HG03432 (cell line): ENCODE results near the gene ZFP30.
"Not testable (repeated sequence)": the region's sequence is repeated elsewhere in the genome, so short reads cannot be mapped to it uniquely, and the experiment has no call there.

Source experiments
- ATAC-seq: cut with Tn5 transposase; IDR thresholded peaks from one replicate; pipeline ENCODE4 v1.9.1; 2021; ENCODE audit warnings: mild to moderate bottlenecking, moderate library complexity; ENCODE audit not compliant: unreplicated experiment

ZFP30 gene

DNA sequence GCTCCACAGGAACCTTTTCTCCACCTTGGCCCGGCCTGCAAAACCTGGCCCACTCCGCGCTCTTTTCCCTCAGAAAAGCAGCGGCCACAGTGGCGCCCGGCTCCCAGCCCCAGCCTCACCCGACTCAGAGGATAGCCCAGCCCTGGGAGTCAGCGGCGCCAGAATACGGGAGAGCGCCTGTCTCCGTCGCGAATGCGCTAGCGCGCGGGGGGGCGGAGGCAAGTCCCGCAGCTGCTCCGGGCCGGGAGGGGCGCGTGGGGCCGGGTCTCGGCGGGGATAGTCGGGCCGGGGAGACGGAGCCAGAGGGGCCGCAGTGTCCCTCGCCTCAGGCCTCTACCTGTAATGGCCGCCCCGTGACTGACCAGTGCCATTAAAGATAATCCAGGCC is at the start of gene ZFP30:
ZFP30 (minus strand) TSS at position 165 of the 388 bp plus-strand sequence. CDS start 7,643 bp downstream, outside the sequence.
- peak; percentile 56 for ATAC-seq

DNA sequence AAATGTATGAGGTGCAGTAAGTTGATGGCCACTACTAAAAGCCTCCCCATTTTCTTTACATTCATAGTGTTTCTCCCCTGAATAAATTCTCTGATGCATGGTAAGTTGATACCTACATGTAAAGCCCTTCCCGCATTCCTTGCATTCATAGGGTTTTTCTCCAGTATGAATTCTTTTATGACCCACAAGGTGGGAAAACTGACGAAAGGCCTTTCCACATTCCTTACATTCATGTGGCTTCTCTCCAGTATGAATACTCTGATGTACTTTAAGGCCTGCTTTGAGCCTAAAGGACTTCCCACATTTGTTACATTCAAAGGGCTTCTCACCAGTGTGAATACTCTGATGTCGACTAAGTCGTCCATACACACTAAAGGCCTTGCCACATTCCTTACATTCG is 43.8 kb upstream of the ZFP30 start:
- ATAC-seq: no peak

DNA sequence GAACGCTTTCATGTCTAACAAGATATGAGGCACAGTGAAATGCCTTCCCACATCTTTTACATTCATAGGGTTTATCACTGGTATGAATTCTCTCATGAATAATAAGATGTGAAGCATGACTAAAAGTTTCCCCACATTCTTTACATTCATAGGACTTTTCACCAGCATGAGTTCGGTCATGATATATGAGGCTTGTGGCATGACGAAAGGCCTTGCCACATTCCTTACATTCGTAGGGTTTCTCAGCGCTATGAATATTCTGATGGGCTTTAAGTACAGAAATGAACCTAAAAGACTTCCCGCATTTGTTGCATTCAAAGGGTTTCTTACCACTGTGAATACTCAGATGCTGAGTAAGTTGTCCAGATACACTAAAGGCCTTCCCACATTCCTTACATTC is 43.0 kb upstream of the ZFP30 start:
- ATAC-seq: no peak

GRCh38 chr19:37695144-37695899 is 40.1 kb upstream of the ZFP30 start:
- no peak for ATAC-seq

- ATAC-seq: no peak
Observed at GRCh38 chr19:37692956-37693620, 37.8 kb upstream of the ZFP30 start.

GRCh38 chr19:37691881-37692504 is 36.7 kb upstream of the ZFP30 start:
- ATAC-seq: no peak

- ATAC-seq: no peak
Observed at GRCh38 chr19:37683520-37683919, 28.3 kb upstream of the ZFP30 start.

- no peak for ATAC-seq
Observed at GRCh38 chr19:37669450-37669914, 14.2 kb upstream of the ZFP30 start.

- ATAC-seq: not testable (repeated sequence)
Observed at GRCh38 chr19:37657157-37657556, 1.9 kb upstream of the ZFP30 start.

GRCh38 chr19:37655689-37656371 is 565 bp upstream of the ZFP30 start:
- ATAC-seq: peak; percentile 67

GRCh38 chr19:37654629-37655300 is 500 bp downstream of the ZFP30 start:
- peak; percentile 53 for ATAC-seq

DNA sequence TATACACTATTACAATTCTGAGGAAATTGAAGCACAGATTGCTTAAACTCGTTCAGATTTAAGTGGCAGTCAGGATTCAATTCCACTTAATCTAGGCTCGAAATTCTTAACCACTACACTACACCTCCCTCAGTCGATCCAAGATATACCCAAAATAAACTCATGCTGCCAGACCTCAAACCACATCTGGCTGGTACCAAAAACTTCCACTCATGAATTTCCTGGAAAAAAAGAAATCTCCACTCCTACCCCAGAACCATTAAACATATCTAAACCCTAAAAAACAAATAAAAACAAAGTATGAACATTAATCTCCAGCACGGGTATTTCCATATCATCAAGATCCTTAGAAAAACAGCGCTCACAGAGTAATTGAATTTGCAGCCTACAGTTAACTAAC is 1.1 kb downstream of the ZFP30 start:
- ATAC-seq: no peak

DNA sequence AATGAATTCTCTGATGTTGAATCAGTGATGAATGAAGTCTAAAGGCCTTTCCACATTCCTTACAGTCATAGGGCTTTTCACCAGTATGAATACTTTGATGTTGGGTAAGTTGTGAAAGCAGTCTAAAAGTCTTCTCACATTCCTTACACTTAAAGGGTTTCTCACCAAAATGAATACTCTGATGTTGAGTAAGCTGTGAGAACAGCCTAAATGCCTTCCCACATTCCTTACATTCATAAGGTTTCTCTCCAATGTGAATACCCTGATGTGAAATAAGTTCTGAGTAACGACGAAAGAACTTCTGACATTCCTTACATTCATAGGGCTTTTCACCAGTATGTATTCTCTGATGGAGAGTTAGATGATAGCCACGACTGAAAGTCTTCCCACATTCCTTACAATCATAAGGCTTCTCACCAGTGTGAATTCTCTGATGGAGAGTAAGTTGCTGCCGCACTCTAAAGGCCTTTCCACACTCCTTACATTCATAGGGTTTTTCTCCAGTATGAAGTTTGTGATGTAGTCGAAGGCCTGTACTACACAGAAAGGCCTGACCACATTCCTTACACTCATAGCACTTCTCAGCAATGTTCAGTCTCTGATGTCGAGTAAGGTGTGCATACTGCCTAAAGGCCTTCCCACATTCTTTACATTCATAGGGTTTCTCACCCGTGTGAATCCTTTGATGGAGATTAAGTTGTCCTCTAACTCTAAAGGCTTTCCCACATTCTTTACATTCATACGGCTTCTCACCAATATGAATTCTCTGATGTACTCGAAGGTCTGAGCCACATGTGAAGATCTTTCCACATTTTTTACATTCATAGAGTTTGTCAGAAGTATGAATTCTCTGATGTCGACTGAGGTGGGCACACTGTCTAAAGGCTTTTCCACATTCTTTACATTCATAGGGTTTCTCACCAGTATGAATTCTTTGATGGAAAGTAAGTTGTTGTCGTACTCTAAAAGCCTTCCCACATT is 19.9 kb downstream of the ZFP30 start:
- no peak for ATAC-seq

- peak; percentile 43 for ATAC-seq
Observed at GRCh38 chr19:37594982-37595382, 60.3 kb downstream of the ZFP30 start.

DNA sequence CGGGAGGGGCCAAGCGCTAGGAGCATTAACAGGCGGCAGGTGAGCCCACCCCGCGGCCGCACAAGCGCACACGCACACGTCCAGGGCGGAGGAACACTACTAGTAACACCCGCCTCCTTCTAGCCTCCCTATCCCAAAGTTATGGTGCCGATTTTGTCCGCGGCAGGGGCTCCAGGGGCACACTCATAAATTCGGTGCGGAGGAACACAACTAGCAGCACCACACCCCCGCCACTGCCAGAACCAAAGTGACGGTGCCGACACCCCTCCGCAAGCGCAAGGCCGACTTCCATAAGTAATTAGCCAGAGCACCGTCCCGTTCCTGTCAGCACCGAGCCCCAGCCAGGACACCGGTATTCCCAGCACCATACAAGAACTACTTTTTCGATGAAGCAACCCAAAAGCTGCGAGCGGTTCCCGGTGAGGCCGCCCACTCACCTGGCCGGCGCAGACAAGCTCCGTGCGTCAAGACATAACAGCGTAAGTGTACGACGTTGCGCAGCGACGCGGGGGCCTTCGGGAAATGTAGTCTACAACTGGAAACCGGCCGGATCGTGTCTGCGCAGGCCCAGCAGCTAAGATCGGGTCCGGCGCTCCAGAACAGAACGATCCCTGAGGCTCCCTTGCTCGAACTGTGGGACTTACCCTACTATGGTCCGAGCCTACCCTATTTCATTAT is 60.8 kb downstream of the ZFP30 start, which contains the start of the genes ZNF540 and ZNF571:
ZNF540 (plus strand) TSS at position 573 of the 678 bp plus-strand sequence. CDS start 3,572 bp downstream, outside the sequence.
ZNF571 (minus strand) TSS at position 489 of the 678 bp plus-strand sequence. CDS start 8,116 bp downstream, outside the sequence.
- peak; percentile 93 for ATAC-seq

DNA sequence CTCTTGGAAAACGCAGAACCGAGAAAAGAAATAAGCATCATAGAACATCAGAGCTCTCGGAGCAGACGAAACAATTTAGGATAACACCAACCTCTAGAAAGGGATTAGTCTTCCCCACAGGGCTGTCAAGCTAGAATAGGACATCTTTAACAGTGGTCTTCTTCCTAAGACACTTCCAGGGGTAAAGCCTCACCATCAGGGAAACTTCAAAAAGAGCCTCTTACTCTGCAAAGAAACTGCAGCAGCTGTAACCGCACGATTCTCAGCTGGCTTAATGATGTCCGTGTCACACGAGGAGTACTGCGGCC is 61.3 kb downstream of the ZFP30 start:
- no peak for ATAC-seq

- no peak for ATAC-seq
Observed at GRCh38 chr19:37583340-37583739, 71.9 kb downstream of the ZFP30 start.

GRCh38 chr19:37572203-37572602 is 83.1 kb downstream of the ZFP30 start:
- no peak for ATAC-seq

DNA sequence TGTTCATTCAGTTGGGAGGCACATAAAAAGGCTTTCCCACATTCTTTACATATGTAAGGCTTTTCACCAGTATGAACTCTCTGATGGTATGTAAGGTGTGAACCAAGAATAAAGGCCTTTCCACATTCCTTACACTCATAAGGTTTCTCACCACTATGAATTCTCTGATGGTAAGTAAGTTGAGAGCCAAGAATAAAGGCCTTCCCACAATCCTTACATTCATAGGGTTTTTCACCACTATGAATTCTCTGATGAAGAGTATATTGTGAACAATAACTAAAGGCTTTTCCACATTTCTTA is 89.9 kb downstream of the ZFP30 start:
- no peak for ATAC-seq
